Activated CD4-positive, alpha-beta T cell treated with anti-CD3 and anti-CD28 coated beads, Interleukin-2, amount 10 ng/mL, durations not matched to agents 24 days and 14 days (primary cell): ENCODE measurements around the gene CRYGN. TPM values are rescaled to one million over a fixed set of nuclear protein-coding genes. Genes with fewer than 3 reads are reported as not detected.

ENCODE experiments used
- DNase-seq: peaks from one replicate; pipeline ENCODE4 v3.0.0; 2022
- H3K27ac Mint-ChIP-seq: one replicate; pipeline ENCODE4 v1.8.0; 2022; ENCODE audit warnings: mild to moderate bottlenecking, mixed read lengths
- H3K27me3 Mint-ChIP-seq: one replicate; pipeline ENCODE4 v1.8.0; 2022; ENCODE audit warnings: mixed read lengths
- H3K36me3 Mint-ChIP-seq: one replicate; pipeline ENCODE4 v1.8.0; 2022; ENCODE audit warnings: low read depth, mild to moderate bottlenecking, mixed read lengths
- H3K4me1 Mint-ChIP-seq: one replicate; pipeline ENCODE4 v1.8.0; 2021; ENCODE audit warnings: mixed read lengths
- H3K4me3 Mint-ChIP-seq: one replicate; pipeline ENCODE4 v1.8.0; 2022; ENCODE audit warnings: mild to moderate bottlenecking, moderate library complexity, mixed read lengths
- H3K9me3 Mint-ChIP-seq: one replicate; pipeline ENCODE4 v1.8.0; 2021; ENCODE audit warnings: mixed read lengths
- intact Hi-C: fragments of 100-400 bp; cut with micrococcal nuclease; formaldehyde crosslinking; loops from one replicate; pipeline ENCODE4 v1.15.1; 2023
- total RNA-seq: library from RNA; stranded (reverse); gene quantifications from 2 replicates; pipeline ENCODE4 v1.2.3, GENCODE V29; 2022

The CRYGN gene
- total RNA-seq, 1 donor from 2014 or later, result not detected

- no peaks in the 10 kb centered on the region for H3K36me3 Mint-ChIP-seq
- H3K27ac Mint-ChIP-seq, result no peak overlapping the region
- DNase-seq, result no peak
- intact Hi-C loops, result no loop called here
- H3K27me3 Mint-ChIP-seq, result no peaks in the 10 kb centered on the region
- no peaks in the 10 kb centered on the region for H3K9me3 Mint-ChIP-seq
- no peak overlapping the region for H3K4me3 Mint-ChIP-seq
- H3K4me1 Mint-ChIP-seq, result no peaks in the 10 kb centered on the region
Observed at GRCh38 chr7:151396328-151396970, 43.5 kb downstream of the CRYGN start.

GRCh38 chr7:151395036-151395367 is 44.9 kb downstream of the CRYGN start:
- no peaks in the 10 kb centered on the region for H3K36me3 Mint-ChIP-seq
- H3K4me3 Mint-ChIP-seq, result no peak overlapping the region

GRCh38 chr7:151394076-151395035 is 45.6 kb downstream of the CRYGN start:
- DNase-seq, result no peak
- H3K36me3 Mint-ChIP-seq, result no peaks in the 10 kb centered on the region
- intact Hi-C loops, result no loop called here
- H3K9me3 Mint-ChIP-seq, result no peaks in the 10 kb centered on the region
- H3K27ac Mint-ChIP-seq, result no peak overlapping the region
- H3K4me1 Mint-ChIP-seq, result no peaks in the 10 kb centered on the region
- peaks cover 6% of the 10 kb centered on the region for H3K27me3 Mint-ChIP-seq
- H3K4me3 Mint-ChIP-seq, result no peak overlapping the region

More at GRCh38 chr7:151395036-151395367, 44.9 kb downstream of the CRYGN start:
- Mint-ChIP-seq H3K27ac (no peak overlapping the region), H3K4me1 (no peaks in the 10 kb centered on the region), H3K27me3 (peaks cover 6% of the 10 kb centered on the region), H3K9me3 (no peaks in the 10 kb centered on the region)
- intact Hi-C loops, result no loop called here
- no peak for DNase-seq

- Mint-ChIP-seq H3K27me3 (peaks cover 6% of the 10 kb centered on the region), H3K4me1 (no peaks in the 10 kb centered on the region), H3K27ac (no peak overlapping the region), H3K9me3 (no peaks in the 10 kb centered on the region), H3K36me3 (no peaks in the 10 kb centered on the region), H3K4me3 (no peak overlapping the region)
- DNase-seq, result no peak
- intact Hi-C loops, result no loop called here
Observed at GRCh38 chr7:151393031-151393977, 46.6 kb downstream of the CRYGN start.

- Mint-ChIP-seq H3K4me1 (no peaks in the 10 kb centered on the region), H3K36me3 (no peaks in the 10 kb centered on the region)
- intact Hi-C loops, result no loop called here
Observed at GRCh38 chr7:151392426-151392825, 47.5 kb downstream of the CRYGN start.

GRCh38 chr7:151392002-151392401 is 47.9 kb downstream of the CRYGN start:
- Mint-ChIP-seq H3K27me3 (peaks cover 6% of the 10 kb centered on the region), H3K9me3 (no peaks in the 10 kb centered on the region), H3K4me3 (no peak overlapping the region), H3K27ac (no peak overlapping the region), H3K4me1 (no peaks in the 10 kb centered on the region), H3K36me3 (no peaks in the 10 kb centered on the region)
- no peak for DNase-seq
- intact Hi-C loops, result no loop called here

More at GRCh38 chr7:151392426-151392825, 47.5 kb downstream of the CRYGN start:
- no peak overlapping the region for H3K4me3 Mint-ChIP-seq
- DNase-seq, result no peak
- no peak overlapping the region for H3K27ac Mint-ChIP-seq
- H3K9me3 Mint-ChIP-seq, result no peaks in the 10 kb centered on the region
- H3K27me3 Mint-ChIP-seq, result peaks cover 6% of the 10 kb centered on the region

GRCh38 chr7:151391358-151391730 is 48.6 kb downstream of the CRYGN start:
- no peak for DNase-seq
- no peak overlapping the region for H3K4me3 Mint-ChIP-seq
- intact Hi-C loops, result no loop called here
- H3K9me3 Mint-ChIP-seq, result no peaks in the 10 kb centered on the region
- peaks cover 6% of the 10 kb centered on the region for H3K27me3 Mint-ChIP-seq
- H3K36me3 Mint-ChIP-seq, result no peaks in the 10 kb centered on the region
- no peak overlapping the region for H3K27ac Mint-ChIP-seq
- H3K4me1 Mint-ChIP-seq, result no peaks in the 10 kb centered on the region

GRCh38 chr7:151390598-151391357 is 49.2 kb downstream of the CRYGN start:
- Mint-ChIP-seq H3K4me1 (no peaks in the 10 kb centered on the region), H3K27me3 (peaks cover 6% of the 10 kb centered on the region), H3K4me3 (no peak overlapping the region), H3K27ac (no peak overlapping the region), H3K9me3 (no peaks in the 10 kb centered on the region), H3K36me3 (no peaks in the 10 kb centered on the region)
- intact Hi-C loops, result no loop called here
- no peak for DNase-seq

- intact Hi-C loops, result no loop called here
- Mint-ChIP-seq H3K4me3 (no peak overlapping the region), H3K27me3 (peaks cover 6% of the 10 kb centered on the region), H3K36me3 (no peaks in the 10 kb centered on the region), H3K27ac (no peak overlapping the region), H3K9me3 (no peaks in the 10 kb centered on the region), H3K4me1 (no peaks in the 10 kb centered on the region)
- no peak for DNase-seq
Observed at GRCh38 chr7:151389768-151390597, 50.0 kb downstream of the CRYGN start.

GRCh38 chr7:151389096-151389767 is 50.7 kb downstream of the CRYGN start:
- no peak overlapping the region for H3K4me3 Mint-ChIP-seq
- no peaks in the 10 kb centered on the region for H3K9me3 Mint-ChIP-seq
- intact Hi-C loops, result no loop called here

GRCh38 chr7:151388430-151388829 is 51.5 kb downstream of the CRYGN start:
- Mint-ChIP-seq H3K9me3 (no peaks in the 10 kb centered on the region), H3K36me3 (no peaks in the 10 kb centered on the region), H3K27me3 (peaks cover 19% of the 10 kb centered on the region), H3K4me3 (no peak overlapping the region), H3K27ac (no peak overlapping the region), H3K4me1 (no peaks in the 10 kb centered on the region)
- intact Hi-C loops, result no loop called here
- no peak for DNase-seq

More at GRCh38 chr7:151389096-151389767, 50.7 kb downstream of the CRYGN start:
- no peaks in the 10 kb centered on the region for H3K36me3 Mint-ChIP-seq
- no peaks in the 10 kb centered on the region for H3K4me1 Mint-ChIP-seq
- DNase-seq, result no peak
- peaks cover 13% of the 10 kb centered on the region for H3K27me3 Mint-ChIP-seq
- no peak overlapping the region for H3K27ac Mint-ChIP-seq

GRCh38 chr7:151388007-151388297 is 52.0 kb downstream of the CRYGN start:
- H3K36me3 Mint-ChIP-seq, result no peaks in the 10 kb centered on the region
- no peaks in the 10 kb centered on the region for H3K9me3 Mint-ChIP-seq
- H3K27ac Mint-ChIP-seq, result no peak overlapping the region
- H3K4me1 Mint-ChIP-seq, result no peaks in the 10 kb centered on the region
- DNase-seq, result no peak
- peaks cover 20% of the 10 kb centered on the region for H3K27me3 Mint-ChIP-seq
- H3K4me3 Mint-ChIP-seq, result no peak overlapping the region
- intact Hi-C loops, result no loop called here
